ENCODE results near the gene SPACDR. TPM values are rescaled to one million over a fixed set of nuclear protein-coding genes. Genes with fewer than 3 reads are reported as not detected.

The SPACDR gene
- total and polyA plus RNA-seq, 9 of the 15 experiments (the other 6 are each of a cell fraction or from before 2014, with no cell fraction given): 0.07 to 0.55 (median 0.14) TPM; not detected in 1

DNA sequence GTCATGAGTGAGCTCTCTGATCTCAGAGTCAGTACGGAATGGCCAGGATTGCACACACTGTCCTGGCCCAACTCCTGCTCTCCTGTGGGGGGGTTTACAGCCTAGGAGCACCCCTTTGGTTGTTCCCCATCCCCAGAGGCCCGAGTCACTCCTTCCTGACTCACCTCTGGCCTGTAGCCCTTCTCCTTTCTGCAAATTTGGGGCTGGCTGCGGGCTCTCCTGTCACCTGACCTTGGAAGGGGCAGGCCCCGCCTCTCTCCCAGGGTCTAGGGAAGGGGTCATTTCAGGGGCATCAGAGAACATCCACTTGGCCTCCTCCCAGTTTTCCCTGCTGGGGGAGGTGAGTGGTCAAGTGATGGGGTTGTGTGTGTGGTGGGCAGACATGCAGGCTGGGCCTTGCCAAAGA, 21.4 kb upstream of the SPACDR start:
- CTCF ChIA-PET (ENCODE audit: low intra/inter-chr PET ratio): no interaction called here
- intact Hi-C loops (cut with micrococcal nuclease): no loop called here
- no peak for FAIRE-seq
- TF ChIP-seq, protein P1, sequence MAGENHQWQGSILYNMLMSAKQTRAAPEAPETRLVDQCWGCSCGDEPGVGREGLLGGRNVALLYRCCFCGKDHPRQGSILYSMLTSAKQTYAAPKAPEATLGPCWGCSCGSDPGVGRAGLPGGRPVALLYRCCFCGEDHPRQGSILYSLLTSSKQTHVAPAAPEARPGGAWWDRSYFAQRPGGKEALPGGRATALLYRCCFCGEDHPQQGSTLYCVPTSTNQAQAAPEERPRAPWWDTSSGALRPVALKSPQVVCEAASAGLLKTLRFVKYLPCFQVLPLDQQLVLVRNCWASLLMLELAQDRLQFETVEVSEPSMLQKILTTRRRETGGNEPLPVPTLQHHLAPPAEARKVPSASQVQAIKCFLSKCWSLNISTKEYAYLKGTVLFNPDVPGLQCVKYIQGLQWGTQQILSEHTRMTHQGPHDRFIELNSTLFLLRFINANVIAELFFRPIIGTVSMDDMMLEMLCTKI (IDR thresholded peaks at IDR 0.05; ENCODE audit: partially characterized antibody): no peak
- no peak for TF ChIP-seq EP400 (IDR thresholded peaks at IDR 0.05)
- TF ChIP-seq, protein P2, sequence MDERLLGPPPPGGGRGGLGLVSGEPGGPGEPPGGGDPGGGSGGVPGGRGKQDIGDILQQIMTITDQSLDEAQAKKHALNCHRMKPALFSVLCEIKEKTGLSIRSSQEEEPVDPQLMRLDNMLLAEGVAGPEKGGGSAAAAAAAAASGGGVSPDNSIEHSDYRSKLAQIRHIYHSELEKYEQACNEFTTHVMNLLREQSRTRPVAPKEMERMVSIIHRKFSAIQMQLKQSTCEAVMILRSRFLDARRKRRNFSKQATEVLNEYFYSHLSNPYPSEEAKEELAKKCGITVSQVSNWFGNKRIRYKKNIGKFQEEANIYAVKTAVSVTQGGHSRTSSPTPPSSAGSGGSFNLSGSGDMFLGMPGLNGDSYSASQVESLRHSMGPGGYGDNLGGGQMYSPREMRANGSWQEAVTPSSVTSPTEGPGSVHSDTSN (CRISPR knock-in tag; IDR thresholded peaks at IDR 0.05; ENCODE audit: low read depth): no peak
- TF ChIP-seq, protein P2 (tag; conservative IDR thresholded peaks at IDR 0.05; ENCODE audit: low read depth): no peak
- no peak for TF ChIP-seq SLC30A9 (CRISPR knock-in tag; IDR thresholded peaks at IDR 0.05)
- TF ChIP-seq ZSCAN32 (CRISPR knock-in tag; IDR thresholded peaks at IDR 0.05): no peak
- TF ChIP-seq RBM34 (IDR thresholded peaks at IDR 0.05; ENCODE audit: borderline replicate concordance, insufficient read depth, low read length): no peak
- TF ChIP-seq, protein P3, sequence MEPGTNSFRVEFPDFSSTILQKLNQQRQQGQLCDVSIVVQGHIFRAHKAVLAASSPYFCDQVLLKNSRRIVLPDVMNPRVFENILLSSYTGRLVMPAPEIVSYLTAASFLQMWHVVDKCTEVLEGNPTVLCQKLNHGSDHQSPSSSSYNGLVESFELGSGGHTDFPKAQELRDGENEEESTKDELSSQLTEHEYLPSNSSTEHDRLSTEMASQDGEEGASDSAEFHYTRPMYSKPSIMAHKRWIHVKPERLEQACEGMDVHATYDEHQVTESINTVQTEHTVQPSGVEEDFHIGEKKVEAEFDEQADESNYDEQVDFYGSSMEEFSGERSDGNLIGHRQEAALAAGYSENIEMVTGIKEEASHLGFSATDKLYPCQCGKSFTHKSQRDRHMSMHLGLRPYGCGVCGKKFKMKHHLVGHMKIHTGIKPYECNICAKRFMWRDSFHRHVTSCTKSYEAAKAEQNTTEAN (CRISPR knock-in tag; IDR thresholded peaks at IDR 0.05): no peak
- TF ChIP-seq, protein P4, sequence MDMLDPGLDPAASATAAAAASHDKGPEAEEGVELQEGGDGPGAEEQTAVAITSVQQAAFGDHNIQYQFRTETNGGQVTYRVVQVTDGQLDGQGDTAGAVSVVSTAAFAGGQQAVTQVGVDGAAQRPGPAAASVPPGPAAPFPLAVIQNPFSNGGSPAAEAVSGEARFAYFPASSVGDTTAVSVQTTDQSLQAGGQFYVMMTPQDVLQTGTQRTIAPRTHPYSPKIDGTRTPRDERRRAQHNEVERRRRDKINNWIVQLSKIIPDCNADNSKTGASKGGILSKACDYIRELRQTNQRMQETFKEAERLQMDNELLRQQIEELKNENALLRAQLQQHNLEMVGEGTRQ (CRISPR knock-in tag; IDR thresholded peaks at IDR 0.05): 0 out of 2 replicates have a peak, but pooled peaks have one; percentile 23
- no peak for TF ChIP-seq SNRNP70 (optimal IDR thresholded peaks at IDR 0.05; ENCODE audit: low read depth, low read length)
- no peak for TF ChIP-seq ATF7 (IDR thresholded peaks at IDR 0.05)

More for the DNA sequence above, 21.4 kb upstream of the SPACDR start:
- no peaks in the 10 kb centered on the region for H3K36me3 ChIP-seq (ENCODE audit: control insufficient read depth, insufficient read depth, low read length)
- no peak overlapping the region for H3K4me3 ChIP-seq
- H2AFZ ChIP-seq (ENCODE audit: low read depth, low read length): peak overlapping the region; percentile 20
- in situ Hi-C loops (cut with MboI): no loop called here
- DNase-seq (ENCODE audit: extremely low read depth in 1 of 4, low spot score in 3 of 4): peak; percentile 9 to 65 (median 48)
- H3K9me1 ChIP-seq (ENCODE audit: control insufficient read depth, insufficient read depth, low read length): no peaks in the 10 kb centered on the region
- H3K79me2 ChIP-seq (ENCODE audit: control insufficient read depth, insufficient read depth, low read length): no peaks in the 10 kb centered on the region
- H3K9me3 ChIP-seq (replicated peaks; ENCODE audit: control insufficient read depth, insufficient read depth, low read depth, low read length): no peaks in the 10 kb centered on the region
- peaks cover 4 to 74% of the 10 kb centered on the region in 2 experiments; a peak in 4 of 5 replicates for H3K4me1 ChIP-seq (replicated peaks in 1 of 2; ENCODE audit: control insufficient read depth in 2 of 2, insufficient read depth in 2 of 2, low read length in 2 of 2)
- no peaks in the 10 kb centered on the region for H4K20me1 ChIP-seq (replicated peaks; ENCODE audit: control insufficient read depth, insufficient read depth, low read length)
- WGBS (ENCODE audit: insufficient coverage, low coverage, missing lambda C conversion rate): 31% methylated on average over 3 of the region's 4 CpGs
- POLR2A ChIA-PET: no interaction called here
- peak overlapping the region in 1 of 2 experiments; percentile 84; a peak in 2 of 4 replicates for H3K9ac ChIP-seq (ENCODE audit: insufficient read depth in 1 of 2, low read depth in 2 of 2, low read length in 2 of 2)
- no peaks in the 10 kb centered on the region for H3K27me3 ChIP-seq (ENCODE audit: control insufficient read depth in 2 of 2, insufficient read depth in 2 of 2, low read length in 2 of 2)
- BruUV-seq (replicated peaks): no TSS peak
- no peak for ATAC-seq
- H3K27ac ChIP-seq (ENCODE audit: extremely low read depth, low read depth, low read length): no peak overlapping the region
- H3K4me2 ChIP-seq (ENCODE audit: insufficient read depth, low read length): no peak overlapping the region

Measured in K562 (cell line).